ENCODE results near the gene PELI2.
A peak's percentile ranks its signal among the peaks of the same experiment; 100 is the strongest.
"Not testable (repeated sequence)": the region's sequence is repeated elsewhere in the genome, so short reads cannot be mapped to it uniquely, and the experiment has no call there.

The PELI2 gene

GRCh38 chr14:56143025-56143424 lies 24.8 kb downstream of the PELI2 start:
- peak; percentile 5 for DNase-seq (ENCODE audit: low spot score)

GRCh38 chr14:56144176-56144575 lies 26.0 kb downstream of the PELI2 start:
- DNase-seq (ENCODE audit: low spot score): no peak

- no peak for DNase-seq (ENCODE audit: low spot score)
Observed at GRCh38 chr14:56145181-56145769, 27.1 kb downstream of the PELI2 start.

GRCh38 chr14:56145965-56146364 lies 27.8 kb downstream of the PELI2 start:
- peak; percentile 30 for DNase-seq (ENCODE audit: low spot score)

GRCh38 chr14:56147449-56147848 lies 29.2 kb downstream of the PELI2 start:
- DNase-seq (ENCODE audit: low spot score): no peak

- no peak for DNase-seq (ENCODE audit: low spot score)
Observed at GRCh38 chr14:56147986-56148901, 30.0 kb downstream of the PELI2 start.

- DNase-seq (ENCODE audit: low spot score): no peak
Observed at GRCh38 chr14:56149151-56149550, 30.9 kb downstream of the PELI2 start.

- no peak for DNase-seq (ENCODE audit: low spot score)
Observed at GRCh38 chr14:56149995-56150394, 31.8 kb downstream of the PELI2 start.

- no peak for DNase-seq (ENCODE audit: low spot score)
Observed at GRCh38 chr14:56150645-56151345, 32.6 kb downstream of the PELI2 start.

- no peak for DNase-seq (ENCODE audit: low spot score)
Observed at GRCh38 chr14:56152221-56152620, 34.0 kb downstream of the PELI2 start.

GRCh38 chr14:56153267-56153666 lies 35.1 kb downstream of the PELI2 start:
- peak; percentile 16 for DNase-seq (ENCODE audit: low spot score)

GRCh38 chr14:56154321-56154720 lies 36.1 kb downstream of the PELI2 start:
- DNase-seq (ENCODE audit: low spot score): no peak

GRCh38 chr14:56156096-56156495 lies 37.9 kb downstream of the PELI2 start:
- DNase-seq (ENCODE audit: low spot score): no peak

- DNase-seq (ENCODE audit: low spot score): no peak
Observed at GRCh38 chr14:56159066-56159465, 40.9 kb downstream of the PELI2 start.

- no peak for DNase-seq (ENCODE audit: low spot score)
Observed at GRCh38 chr14:56160088-56160487, 41.9 kb downstream of the PELI2 start.

- DNase-seq (ENCODE audit: low spot score): no peak
Observed at GRCh38 chr14:56161658-56162057, 43.4 kb downstream of the PELI2 start.

GRCh38 chr14:56162476-56162875 lies 44.3 kb downstream of the PELI2 start:
- no peak for DNase-seq (ENCODE audit: low spot score)

- DNase-seq (ENCODE audit: low spot score): not testable (repeated sequence)
Observed at GRCh38 chr14:56166579-56166978, 48.4 kb downstream of the PELI2 start.

- DNase-seq (ENCODE audit: low spot score): no peak
Observed at GRCh38 chr14:56168007-56168616, 49.9 kb downstream of the PELI2 start.

- no peak for DNase-seq (ENCODE audit: low spot score)
Observed at GRCh38 chr14:56170028-56170427, 51.8 kb downstream of the PELI2 start.

- DNase-seq (ENCODE audit: low spot score): peak; percentile 10
Observed at GRCh38 chr14:56170877-56171422, 52.7 kb downstream of the PELI2 start.

GRCh38 chr14:56172074-56172473 lies 53.9 kb downstream of the PELI2 start:
- DNase-seq (ENCODE audit: low spot score): no peak
